ENCODE data around the gene MAD1L1. TPM values are rescaled to one million over a fixed set of nuclear protein-coding genes. Genes with fewer than 3 reads are reported as not detected.
"Not testable (repeated sequence)": the region's sequence is repeated elsewhere in the genome, so short reads cannot be mapped to it uniquely, and the experiment has no call there.

Gene MAD1L1
- total and polyA plus RNA-seq, 4 donors: 43.0 to 54.9 (median 49.9) TPM

DNA sequence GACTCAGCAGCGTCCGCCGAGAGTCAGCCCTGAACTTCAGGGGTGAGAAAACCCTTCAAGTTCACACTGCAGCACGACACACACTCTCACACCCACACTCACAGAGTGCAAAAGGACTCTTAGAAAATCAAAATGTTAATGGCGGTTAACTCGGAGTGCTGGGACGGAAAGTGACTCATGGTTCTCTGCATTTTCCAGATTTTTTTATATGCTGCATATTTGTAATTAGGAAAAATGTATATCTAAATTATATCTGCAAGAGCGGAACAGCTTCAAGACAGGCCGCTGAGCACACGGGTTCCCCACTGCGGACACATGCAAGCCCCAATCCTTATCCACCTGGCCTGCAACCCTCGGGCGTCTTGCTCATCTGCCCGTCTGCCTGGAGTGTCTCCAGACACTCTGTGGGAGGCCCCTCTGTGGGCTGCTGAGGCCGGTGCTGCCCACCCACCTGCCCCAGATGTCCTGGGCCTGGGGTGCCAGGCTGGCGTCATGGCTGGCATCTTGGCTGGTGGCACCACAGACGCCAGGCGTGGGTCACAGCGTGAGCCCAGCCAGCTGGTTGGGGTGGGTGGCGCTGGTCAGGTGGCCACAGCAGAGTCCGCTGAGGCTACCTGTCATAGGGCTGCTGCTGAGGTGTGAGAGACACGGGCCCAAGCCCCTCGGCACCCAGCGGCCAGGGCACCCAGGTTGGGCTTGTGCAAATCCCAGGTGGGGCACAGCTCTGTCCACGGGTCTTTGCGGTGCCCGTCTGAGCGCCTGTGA lies 407.7 kb downstream of the MAD1L1 start:
- not testable (repeated sequence) for H3K4me1 ChIP-seq (ENCODE audit: control insufficient read depth in 5 of 5, insufficient read depth in 5 of 5, low read length in 5 of 5); H3K9ac ChIP-seq (ENCODE audit: insufficient read depth in 1 of 2, low read length in 2 of 2); H3K9me3 ChIP-seq (ENCODE audit: control insufficient read depth in 4 of 4, insufficient read depth in 3 of 4, low read length in 3 of 4); H3K4me3 ChIP-seq; H3K36me3 ChIP-seq (ENCODE audit: control insufficient read depth in 4 of 4, insufficient read depth in 4 of 4, low read length in 4 of 4); H3K27me3 ChIP-seq (ENCODE audit: control insufficient read depth in 3 of 3, insufficient read depth in 3 of 3, low read length in 2 of 3); DNase-seq; ATAC-seq (ENCODE audit: insufficient read depth, low FRiP score); H3K27ac ChIP-seq (ENCODE audit: low read depth in 1 of 2, low read length in 1 of 2)
- 89 to 92% methylated on average over 26 to 28 of the region's 28 CpGs for WGBS, 2 donors

DNA sequence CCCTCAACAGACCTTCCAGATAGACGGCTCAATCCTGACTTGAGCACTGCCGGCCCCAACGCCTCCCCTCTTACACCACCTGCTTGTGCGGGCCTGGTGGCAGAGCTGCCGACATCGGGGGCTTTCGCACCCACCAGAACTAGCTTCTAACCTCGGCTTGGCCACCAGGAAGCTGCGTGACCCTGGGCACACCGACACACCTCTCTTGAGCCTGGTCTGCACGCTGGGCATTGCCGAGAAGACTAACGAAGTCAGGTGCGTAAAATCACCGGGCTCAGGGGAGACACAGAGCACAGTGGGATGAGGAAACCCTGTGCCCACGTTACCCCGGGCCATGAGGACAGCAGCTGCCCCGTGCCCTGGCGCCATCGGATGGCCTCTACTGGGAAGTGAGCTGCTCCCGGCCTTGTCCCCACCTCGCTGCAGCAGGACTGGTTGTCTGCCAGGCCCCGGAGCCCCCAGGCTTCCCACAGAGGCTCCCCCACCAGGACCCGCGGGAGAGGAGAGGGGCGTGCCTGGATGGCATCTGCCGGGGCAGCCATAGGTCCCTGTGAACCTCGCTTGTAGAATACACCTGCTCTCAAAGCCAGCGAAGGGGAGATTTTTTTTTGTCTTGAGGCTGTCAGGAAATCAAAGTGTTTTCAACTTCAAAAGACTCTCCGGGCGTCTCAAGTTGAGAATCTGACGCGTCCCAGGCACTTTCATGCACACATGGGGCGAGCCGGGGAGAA lies 408.4 kb downstream of the MAD1L1 start:
- H3K9ac ChIP-seq (ENCODE audit: insufficient read depth in 1 of 2, low read length in 2 of 2); H3K27me3 ChIP-seq (ENCODE audit: control insufficient read depth in 3 of 3, insufficient read depth in 3 of 3, low read length in 2 of 3); ATAC-seq (ENCODE audit: insufficient read depth, low FRiP score); H3K27ac ChIP-seq (ENCODE audit: low read depth in 1 of 2, low read length in 1 of 2); H3K36me3 ChIP-seq (ENCODE audit: control insufficient read depth in 4 of 4, insufficient read depth in 4 of 4, low read length in 4 of 4); H3K4me3 ChIP-seq; H3K9me3 ChIP-seq (ENCODE audit: control insufficient read depth in 4 of 4, insufficient read depth in 3 of 4, low read length in 3 of 4); DNase-seq; H3K4me1 ChIP-seq (ENCODE audit: control insufficient read depth in 5 of 5, insufficient read depth in 5 of 5, low read length in 5 of 5): not testable (repeated sequence)
- 87 to 94% methylated on average over 33 to 35 of the region's 35 CpGs for WGBS, 2 donors

DNA sequence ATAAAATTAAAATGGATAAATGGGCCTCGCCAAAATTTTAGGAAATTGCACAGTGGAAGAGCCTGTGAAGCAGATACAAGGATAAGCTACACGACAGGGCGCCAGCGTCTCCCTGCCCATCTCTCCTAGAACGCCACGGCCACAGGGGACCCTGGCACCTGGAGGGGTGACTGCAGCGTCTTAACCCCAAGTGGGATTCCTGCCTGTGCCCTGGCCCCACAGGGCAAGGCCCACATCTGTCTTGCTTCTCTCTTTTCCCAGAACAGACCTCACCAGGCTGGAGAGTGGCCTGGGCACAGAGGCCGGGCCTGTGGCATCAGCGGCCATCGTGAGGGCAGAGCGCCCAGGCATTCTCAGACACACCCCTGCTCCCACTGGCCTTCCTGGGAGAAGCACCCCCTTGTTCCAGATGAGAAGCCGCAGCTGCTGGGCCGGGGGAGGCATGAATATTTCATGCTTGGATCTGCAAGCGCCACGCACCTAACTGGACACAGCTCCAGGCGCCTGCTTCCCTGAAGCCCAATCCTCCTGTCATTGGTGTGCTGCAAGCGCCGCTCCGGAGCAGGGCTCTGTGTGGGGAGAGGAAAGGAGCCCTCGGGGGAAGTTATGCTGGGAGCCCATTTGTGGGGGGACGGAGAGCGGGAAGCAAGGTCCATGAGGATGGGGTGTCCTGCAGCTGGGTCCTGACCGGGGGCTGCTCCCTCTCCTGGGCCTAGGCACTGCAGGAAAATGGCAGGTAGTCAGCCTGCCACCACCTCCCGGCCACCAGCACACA lies 409.2 kb downstream of the MAD1L1 start:
- no peak for DNase-seq
- 96 to 97% methylated on average over 24 of the region's 24 CpGs for WGBS, 2 donors
- Histone ChIP-seq H3K27me3 (ENCODE audit: control insufficient read depth in 3 of 3, insufficient read depth in 3 of 3, low read length in 2 of 3) (no peaks in the 10 kb centered on the region), H3K4me1 (ENCODE audit: control insufficient read depth in 5 of 5, insufficient read depth in 5 of 5, low read length in 5 of 5) (peaks cover 0 to 3% (median 0%) of the 10 kb centered on the region in 5 donors), H3K9ac (ENCODE audit: insufficient read depth in 1 of 2, low read length in 2 of 2) (no peak overlapping the region), H3K36me3 (ENCODE audit: control insufficient read depth in 4 of 4, insufficient read depth in 4 of 4, low read length in 4 of 4) (no peaks in the 10 kb centered on the region), H3K27ac (ENCODE audit: low read depth in 1 of 2, low read length in 1 of 2) (no peak overlapping the region), H3K9me3 (ENCODE audit: control insufficient read depth in 4 of 4, insufficient read depth in 3 of 4, low read length in 3 of 4) (peaks cover 0 to 1% (median 0%) of the 10 kb centered on the region in 4 donors), H3K4me3 (no peak overlapping the region)
- TF ChIP-seq, protein P1, sequence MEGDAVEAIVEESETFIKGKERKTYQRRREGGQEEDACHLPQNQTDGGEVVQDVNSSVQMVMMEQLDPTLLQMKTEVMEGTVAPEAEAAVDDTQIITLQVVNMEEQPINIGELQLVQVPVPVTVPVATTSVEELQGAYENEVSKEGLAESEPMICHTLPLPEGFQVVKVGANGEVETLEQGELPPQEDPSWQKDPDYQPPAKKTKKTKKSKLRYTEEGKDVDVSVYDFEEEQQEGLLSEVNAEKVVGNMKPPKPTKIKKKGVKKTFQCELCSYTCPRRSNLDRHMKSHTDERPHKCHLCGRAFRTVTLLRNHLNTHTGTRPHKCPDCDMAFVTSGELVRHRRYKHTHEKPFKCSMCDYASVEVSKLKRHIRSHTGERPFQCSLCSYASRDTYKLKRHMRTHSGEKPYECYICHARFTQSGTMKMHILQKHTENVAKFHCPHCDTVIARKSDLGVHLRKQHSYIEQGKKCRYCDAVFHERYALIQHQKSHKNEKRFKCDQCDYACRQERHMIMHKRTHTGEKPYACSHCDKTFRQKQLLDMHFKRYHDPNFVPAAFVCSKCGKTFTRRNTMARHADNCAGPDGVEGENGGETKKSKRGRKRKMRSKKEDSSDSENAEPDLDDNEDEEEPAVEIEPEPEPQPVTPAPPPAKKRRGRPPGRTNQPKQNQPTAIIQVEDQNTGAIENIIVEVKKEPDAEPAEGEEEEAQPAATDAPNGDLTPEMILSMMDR (IDR thresholded peaks at IDR 0.05; ENCODE audit: control extremely low read depth, extremely low read depth): no peak
- ATAC-seq (ENCODE audit: insufficient read depth, low FRiP score): no peak

DNA sequence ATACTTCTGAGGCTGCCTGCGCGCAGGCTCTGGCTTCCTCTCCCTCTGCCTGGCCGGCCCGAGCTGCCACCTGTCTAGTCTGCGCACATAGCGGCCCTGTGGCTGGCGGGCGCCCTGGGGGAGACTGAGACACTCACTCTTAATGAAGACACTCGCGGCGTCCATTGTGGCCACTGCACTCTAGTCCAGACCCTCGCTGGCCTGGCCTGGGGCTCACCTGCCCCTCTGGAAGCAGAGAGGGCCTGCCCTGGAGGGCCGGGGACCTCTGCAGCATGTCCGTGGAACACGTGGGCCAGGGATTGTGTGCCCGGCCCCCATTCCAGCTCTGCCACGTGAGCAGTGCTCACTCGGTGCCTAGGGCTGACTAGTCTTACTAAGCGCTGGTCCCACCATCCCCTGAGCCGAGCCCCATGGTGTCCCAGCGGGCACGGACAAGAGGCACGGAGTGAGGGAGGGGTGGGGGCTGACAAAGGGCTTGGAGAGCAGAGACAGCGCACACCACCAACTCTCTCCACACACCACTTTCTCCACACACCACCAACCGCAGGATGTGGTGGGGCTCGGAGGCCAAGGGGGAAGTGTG lies 413.4 kb downstream of the MAD1L1 start:
- Histone ChIP-seq H3K9ac (ENCODE audit: insufficient read depth in 1 of 2, low read length in 2 of 2) (no peak overlapping the region), H3K4me3 (no peak overlapping the region), H3K27ac (ENCODE audit: low read depth in 1 of 2, low read length in 1 of 2) (no peak overlapping the region), H3K4me1 (ENCODE audit: control insufficient read depth in 5 of 5, insufficient read depth in 5 of 5, low read length in 5 of 5) (peaks cover 0 to 7% (median 0%) of the 10 kb centered on the region in 5 donors), H3K9me3 (ENCODE audit: control insufficient read depth in 4 of 4, insufficient read depth in 3 of 4, low read length in 3 of 4) (peaks cover 0 to 2% (median 0%) of the 10 kb centered on the region in 4 donors), H3K36me3 (ENCODE audit: control insufficient read depth in 4 of 4, insufficient read depth in 4 of 4, low read length in 4 of 4) (peaks cover 0 to 6% (median 0%) of the 10 kb centered on the region in 4 donors), H3K27me3 (ENCODE audit: control insufficient read depth in 3 of 3, insufficient read depth in 3 of 3, low read length in 2 of 3) (no peaks in the 10 kb centered on the region)
- DNase-seq (no peak), ATAC-seq (ENCODE audit: insufficient read depth, low FRiP score) (no peak)
- WGBS, 2 donors: 45 to 65% methylated on average over 18 to 26 of the region's 26 CpGs
- TF ChIP-seq, protein P1 (IDR thresholded peaks at IDR 0.05; ENCODE audit: control extremely low read depth, extremely low read depth): no peak
